HG02763 (cell line): Measurements from ENCODE around the gene PCBD2.
"Not testable (repeated sequence)": the region's sequence is repeated elsewhere in the genome, so short reads cannot be mapped to it uniquely, and the experiment has no call there.

Experiments used
- ATAC-seq: cut with Tn5 transposase; IDR thresholded peaks from one replicate; pipeline ENCODE4 v1.9.1; 2021; ENCODE audit warnings: mild to moderate bottlenecking, moderate library complexity; ENCODE audit not compliant: unreplicated experiment

Gene PCBD2

DNA sequence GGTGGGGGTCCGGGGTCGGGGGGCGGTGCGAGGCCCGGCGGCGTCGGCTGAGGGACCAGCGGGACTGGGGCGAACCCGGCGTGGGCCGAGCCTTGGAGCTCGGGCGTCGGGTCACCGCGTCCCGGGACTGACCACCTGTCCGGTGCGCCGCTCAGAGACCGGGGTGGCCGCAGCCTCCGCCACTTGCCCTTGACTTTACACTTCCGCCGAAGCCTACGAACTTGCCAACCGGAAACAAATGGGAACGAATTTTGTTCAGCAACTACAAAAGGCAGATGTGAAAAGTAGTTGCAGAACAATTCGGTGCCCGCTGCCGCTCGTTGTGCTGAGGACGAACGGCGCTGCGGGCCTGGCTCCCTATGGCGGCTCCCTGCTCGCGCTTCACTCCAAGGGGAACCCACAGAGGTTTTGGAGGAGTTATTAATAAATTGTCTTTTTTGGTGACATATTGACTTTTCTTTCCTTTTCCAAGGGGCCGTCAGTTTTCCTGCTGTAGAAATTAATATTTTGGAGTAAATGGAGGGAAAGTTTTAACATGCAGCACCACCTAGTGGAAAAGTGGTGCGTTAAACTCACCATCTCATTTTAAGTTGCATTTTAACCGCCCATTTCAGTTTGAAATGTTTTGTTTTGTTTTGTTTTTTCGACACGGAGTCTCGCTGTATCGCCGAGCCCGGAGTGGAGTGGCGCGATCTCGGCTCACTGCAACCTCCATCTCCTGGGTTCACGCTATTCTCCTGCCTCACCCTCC is 490 bp downstream of the PCBD2 start:
- ATAC-seq = peak; percentile 4

GRCh38 chr5:134906811-134907210 is 1.9 kb downstream of the PCBD2 start:
- no peak for ATAC-seq

- ATAC-seq = not testable (repeated sequence)
These were observed 5.8 kb downstream of the PCBD2 start for GRCh38 chr5:134910752-134911151.

DNA sequence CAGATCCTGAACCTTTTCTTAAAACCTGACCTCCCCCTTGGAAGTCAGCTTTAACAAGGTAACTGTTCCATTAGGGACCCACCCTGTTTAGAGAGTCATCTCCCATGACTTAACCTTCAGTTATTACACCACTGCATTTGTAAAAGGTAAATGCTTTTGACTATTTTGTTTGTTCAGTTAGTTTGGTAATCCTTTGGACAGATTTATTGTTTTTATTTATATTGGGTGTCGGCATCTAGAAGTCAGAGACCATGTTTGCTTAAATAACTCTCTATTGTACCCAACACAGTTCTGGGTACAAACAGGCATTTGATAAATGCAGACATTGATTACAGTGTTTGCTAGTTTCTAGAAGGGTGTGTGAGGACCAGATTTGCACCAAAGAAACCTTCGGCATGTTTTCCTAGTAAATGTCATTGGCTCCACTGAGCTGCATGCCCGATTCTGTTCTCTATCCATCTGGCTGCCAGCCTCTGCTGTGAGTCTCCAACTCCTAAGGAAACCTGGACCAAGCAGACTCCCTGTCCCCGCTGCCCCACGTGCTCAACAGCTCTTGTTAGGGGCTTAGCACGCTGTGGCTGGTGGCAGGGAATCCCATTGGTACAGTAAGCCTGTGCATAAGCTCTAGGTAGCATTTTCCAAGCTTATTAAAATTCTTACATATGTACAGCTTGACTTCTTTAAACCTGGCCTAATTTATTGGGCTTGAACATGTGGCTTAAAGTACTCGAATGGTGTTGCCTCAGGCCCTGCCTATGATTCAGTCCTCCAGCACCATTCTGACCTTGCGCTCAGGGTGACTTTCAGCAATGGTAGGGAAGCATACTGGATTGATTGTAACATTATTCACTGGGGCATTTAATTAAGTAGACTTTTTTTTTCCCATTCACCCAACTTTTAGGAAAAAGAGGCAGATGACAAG is 6.6 kb downstream of the PCBD2 start:
- ATAC-seq = no peak

DNA sequence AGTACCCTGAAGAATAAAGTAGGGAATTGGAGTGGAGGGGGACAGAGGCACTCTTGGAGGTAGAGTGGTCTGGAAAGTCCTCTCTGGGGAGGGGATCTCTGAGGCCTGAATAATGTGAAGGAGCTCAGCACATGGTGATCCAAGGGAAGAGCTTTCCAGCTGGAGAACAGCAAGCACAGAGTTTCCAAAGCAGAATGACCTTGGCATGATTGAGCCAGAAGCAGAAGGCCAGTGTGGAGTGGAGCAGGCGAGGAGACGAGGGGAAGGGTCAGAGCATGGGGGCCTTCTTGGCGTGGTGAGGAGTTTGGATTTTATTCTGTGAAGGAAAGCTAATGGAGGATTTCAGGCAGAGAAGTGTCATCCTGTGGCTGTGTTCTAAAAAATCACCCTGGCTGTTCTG is 8.3 kb downstream of the PCBD2 start:
- ATAC-seq = no peak

GRCh38 chr5:134913795-134914194 is 8.9 kb downstream of the PCBD2 start:
- ATAC-seq = no peak

DNA sequence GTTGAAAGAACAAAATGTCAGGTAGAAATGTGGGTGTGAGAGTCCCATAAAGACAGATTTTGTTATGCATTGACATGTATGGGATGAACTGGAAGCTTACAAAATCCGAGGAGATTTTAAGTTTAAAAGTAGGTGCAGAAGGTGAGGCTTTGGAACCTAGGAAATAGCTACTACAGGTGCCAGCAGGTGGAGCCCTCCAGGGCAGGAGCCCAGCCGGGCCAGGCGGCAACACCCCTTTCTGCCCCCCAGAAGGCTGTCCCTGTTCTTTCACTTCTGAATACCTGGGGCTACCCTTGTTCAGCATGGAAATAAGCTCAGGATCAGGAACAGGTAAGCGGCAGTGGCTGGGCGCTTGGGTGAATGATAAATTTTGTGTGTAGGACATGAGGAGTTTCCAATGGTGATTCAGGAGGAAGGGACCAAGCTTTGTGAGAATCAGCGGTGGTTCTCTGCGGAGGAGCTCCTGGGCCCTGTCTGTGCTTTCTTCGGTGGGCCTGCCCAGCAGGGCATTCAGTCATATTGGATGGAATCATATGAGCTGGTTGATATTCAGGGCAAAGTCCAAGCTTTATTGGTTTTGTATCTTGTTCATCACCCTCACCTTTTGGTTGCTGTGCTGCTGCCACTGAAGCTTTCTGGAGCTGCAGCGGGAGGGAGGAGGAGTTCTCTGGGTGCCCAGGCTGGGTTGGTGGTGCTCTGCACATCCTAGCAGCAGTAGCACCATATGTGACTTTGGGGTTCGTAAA is 12.3 kb downstream of the PCBD2 start:
- ATAC-seq = no peak

GRCh38 chr5:134918861-134919260 is 13.9 kb downstream of the PCBD2 start:
- no peak for ATAC-seq

DNA sequence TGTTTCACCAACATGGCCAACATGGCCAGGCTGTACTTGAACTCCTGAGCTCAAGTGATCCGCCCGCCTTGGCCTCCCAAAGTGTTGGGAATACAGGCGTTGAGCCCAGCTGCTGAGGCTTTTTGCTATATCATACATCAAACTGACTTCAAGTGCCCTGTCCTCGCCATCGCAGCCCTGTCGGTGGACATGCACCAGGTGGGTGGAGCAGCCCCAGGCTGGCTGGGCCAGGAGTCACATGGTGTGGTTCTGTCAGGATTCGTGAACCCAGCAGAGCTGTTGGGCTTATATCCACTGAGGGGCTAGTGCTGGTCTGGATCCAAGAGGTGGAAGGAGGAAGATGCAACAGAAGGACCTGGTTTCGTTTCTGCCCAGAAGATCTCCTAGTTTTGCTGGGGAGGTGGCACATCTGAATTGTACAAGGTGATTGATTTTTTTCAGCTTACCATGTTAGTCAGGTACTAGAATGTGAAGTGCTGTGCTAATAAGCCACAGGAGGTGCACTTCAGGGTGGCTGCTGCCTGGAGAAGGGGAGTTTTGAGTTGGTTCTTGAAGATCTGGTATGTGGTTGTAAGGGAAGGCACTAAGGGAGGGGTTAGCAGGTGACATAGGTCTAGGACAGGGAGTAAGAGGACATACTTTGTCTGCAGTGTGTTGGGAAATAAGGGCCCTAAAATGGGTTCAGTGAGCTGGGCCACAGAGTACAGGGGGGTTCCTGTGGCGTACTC is 16.1 kb downstream of the PCBD2 start:
- no peak for ATAC-seq

- no peak for ATAC-seq
These were observed 27.6 kb downstream of the PCBD2 start for GRCh38 chr5:134932508-134932907.

DNA sequence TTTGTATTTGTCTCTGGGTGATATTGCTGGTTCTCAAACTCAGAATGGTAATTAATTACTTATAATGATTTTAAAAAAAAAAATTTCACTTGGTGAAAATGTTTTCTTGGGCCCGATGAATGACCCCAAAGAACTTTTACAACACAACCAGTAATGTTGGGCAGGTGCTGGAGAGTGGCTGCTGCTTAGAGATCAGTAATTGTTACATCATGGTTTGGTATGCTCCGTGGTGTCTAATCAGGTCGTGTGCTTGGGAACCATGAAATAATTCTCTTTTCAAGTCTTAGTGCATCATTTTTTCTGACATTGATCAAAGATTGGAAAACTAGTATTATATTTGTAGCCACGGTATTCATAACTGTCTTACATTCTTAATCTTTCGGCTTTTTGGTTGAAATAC is 29.3 kb downstream of the PCBD2 start:
- no peak for ATAC-seq

GRCh38 chr5:134935711-134936602 is 31.0 kb downstream of the PCBD2 start:
- no peak for ATAC-seq

DNA sequence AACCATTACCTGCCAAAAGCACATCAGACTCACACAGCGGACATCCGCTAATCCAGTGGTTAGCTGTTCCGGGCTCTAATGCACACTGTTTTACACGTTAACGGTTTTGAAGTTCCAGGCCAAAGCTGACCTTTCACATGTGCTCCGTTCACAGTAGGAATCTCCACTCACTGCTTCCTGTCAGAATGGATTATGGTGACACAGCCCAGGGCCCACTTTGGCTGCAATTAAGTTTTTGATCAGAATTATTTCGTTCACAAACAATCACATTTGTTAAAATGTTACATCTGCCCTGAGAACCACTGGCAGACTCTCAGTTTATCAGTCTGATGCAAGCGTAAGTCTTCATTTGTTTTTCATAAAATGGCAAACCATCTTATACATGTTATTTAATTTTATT is 32.6 kb downstream of the PCBD2 start:
- no peak for ATAC-seq

GRCh38 chr5:134938030-134938429 is 33.1 kb downstream of the PCBD2 start:
- no peak for ATAC-seq

DNA sequence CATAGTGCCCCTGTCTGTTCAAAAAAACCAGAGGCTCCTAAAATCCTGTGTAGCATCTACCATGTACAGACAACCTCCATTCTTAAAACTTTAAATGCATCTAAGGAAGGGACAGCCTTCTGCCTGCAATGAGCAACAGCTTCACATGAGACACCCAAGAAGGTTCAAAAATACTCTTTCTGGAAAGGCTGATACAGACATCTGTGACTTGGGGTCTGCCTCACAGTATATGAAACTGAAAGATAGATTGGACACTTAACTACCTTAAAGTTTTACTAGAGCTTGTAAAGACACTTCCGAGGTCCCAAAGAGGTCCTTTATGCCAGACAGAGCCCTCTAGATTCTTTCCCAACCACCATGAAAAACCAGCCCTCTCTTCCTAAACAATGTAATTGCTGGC is 34.6 kb downstream of the PCBD2 start:
- ATAC-seq = no peak

GRCh38 chr5:134943547-134943946 is 38.6 kb downstream of the PCBD2 start:
- no peak for ATAC-seq

DNA sequence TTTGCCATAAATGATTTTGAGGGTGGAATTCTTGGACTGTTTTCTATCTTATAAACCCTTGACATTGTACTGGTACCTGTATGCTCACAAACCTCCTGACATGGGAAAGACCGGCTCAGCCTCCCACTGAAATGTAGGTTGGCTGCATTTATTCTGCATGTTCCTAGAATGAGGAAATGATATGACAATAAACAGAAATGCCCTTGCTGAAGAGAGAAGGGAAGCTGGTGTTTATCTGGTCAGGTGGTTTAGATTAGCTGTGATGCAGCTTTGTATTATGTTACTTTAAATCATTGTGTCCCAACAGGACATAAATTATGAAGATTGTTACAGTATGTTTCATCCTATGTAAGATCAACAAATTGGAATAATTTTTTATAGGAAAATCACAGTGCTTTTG is 39.7 kb downstream of the PCBD2 start:
- ATAC-seq = no peak

- no peak for ATAC-seq
These were observed 40.1 kb downstream of the PCBD2 start for GRCh38 chr5:134945041-134945440.

GRCh38 chr5:134948911-134949310 is 44.0 kb downstream of the PCBD2 start:
- ATAC-seq = no peak

DNA sequence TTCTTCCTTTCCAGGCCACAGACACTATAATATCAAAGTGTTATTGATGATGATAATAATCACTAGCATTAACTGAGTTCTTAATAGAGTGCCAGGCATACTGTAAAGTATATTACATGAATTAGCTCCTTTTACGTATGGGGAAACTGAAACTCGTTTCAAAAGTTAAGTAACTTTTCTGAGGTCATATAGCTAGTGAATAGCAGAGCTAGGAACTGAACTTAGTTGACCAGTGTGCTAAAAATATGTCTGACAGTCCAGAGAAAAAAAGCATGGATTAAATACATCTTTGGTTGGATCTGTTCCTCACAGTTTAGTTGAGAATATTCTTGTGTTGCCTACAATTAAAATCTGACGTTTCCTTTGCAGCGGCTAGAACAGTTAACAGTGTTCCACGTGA is 44.4 kb downstream of the PCBD2 start:
- no peak for ATAC-seq
